ENCODE measurements around the gene RABGAP1L. TPM values are rescaled to one million over a fixed set of nuclear protein-coding genes. Genes with fewer than 3 reads are reported as not detected.

The RABGAP1L gene
- total RNA-seq, 1 experiment from 2014 or later: 76.9 TPM

GRCh38 chr1:174269989-174270651 is 110.8 kb downstream of the RABGAP1L start (continued):
- TF ChIP-seq PREB (CRISPR knock-in tag; IDR thresholded peaks at IDR 0.05; ENCODE audit: borderline replicate concordance) (no peak), MYBL2 (CRISPR knock-in tag; IDR thresholded peaks at IDR 0.05) (no peak), TCF7 (CRISPR knock-in tag; IDR thresholded peaks at IDR 0.05; ENCODE audit: low read depth) (no peak), MAX (CRISPR knock-in tag; IDR thresholded peaks at IDR 0.05) (no peak), ETV6 (CRISPR knock-in tag; IDR thresholded peaks at IDR 0.05) (no peak), E2F5 (CRISPR knock-in tag; IDR thresholded peaks at IDR 0.05) (no peak)

GRCh38 chr1:174273190-174273589 is 113.9 kb downstream of the RABGAP1L start:
- no peak overlapping the region for H3K27ac Mint-ChIP-seq
- H3K4me3 Mint-ChIP-seq: no peak overlapping the region
- no peak for DNase-seq (ENCODE audit: low spot score)
- no peaks in the 10 kb centered on the region for H3K36me3 Mint-ChIP-seq
- ChIA-PET POLR2A (no interaction called here), CTCF (interaction anchor here (1.6 kb wide), 1 partner anchor 11 kb away, joined by 8 read pairs; no protein-coding TSS in a partner anchor)
- no peaks in the 10 kb centered on the region for H3K4me1 Mint-ChIP-seq
- ATAC-seq: no peak
- H3K9me3 Mint-ChIP-seq: no peaks in the 10 kb centered on the region
- no peaks in the 10 kb centered on the region for H3K27me3 Mint-ChIP-seq (ENCODE audit: low read depth)
- TF ChIP-seq JAZF1 (CRISPR knock-in tag; IDR thresholded peaks at IDR 0.05) (no peak), STAT6 (CRISPR knock-in tag; conservative IDR thresholded peaks at IDR 0.05; ENCODE audit: low read depth) (no peak), ETV6 (CRISPR knock-in tag; IDR thresholded peaks at IDR 0.05) (no peak), FOXK1 (CRISPR knock-in tag; IDR thresholded peaks at IDR 0.05) (no peak), NFATC4 (CRISPR knock-in tag; IDR thresholded peaks at IDR 0.05) (no peak), ZNF425 (CRISPR knock-in tag; conservative IDR thresholded peaks at IDR 0.05) (no peak), ZNF232 (CRISPR knock-in tag; IDR thresholded peaks at IDR 0.05) (no peak), NFYB (CRISPR knock-in tag; conservative IDR thresholded peaks at IDR 0.05; ENCODE audit: low read depth) (no peak), E2F4 (CRISPR knock-in tag; IDR thresholded peaks at IDR 0.05; ENCODE audit: borderline replicate concordance, low read depth) (no peak)

GRCh38 chr1:174273776-174274175 is 114.5 kb downstream of the RABGAP1L start:
- ChIA-PET POLR2A (no interaction called here), CTCF (interaction anchor here (1.6 kb wide), 1 partner anchor 11 kb away, joined by 8 read pairs; no protein-coding TSS in a partner anchor)
- Mint-ChIP-seq H3K4me3 (no peak overlapping the region), H3K9me3 (no peaks in the 10 kb centered on the region), H3K4me1 (no peaks in the 10 kb centered on the region), H3K27me3 (ENCODE audit: low read depth) (no peaks in the 10 kb centered on the region), H3K27ac (no peak overlapping the region), H3K36me3 (no peaks in the 10 kb centered on the region)
- DNase-seq (ENCODE audit: low spot score) (no peak), ATAC-seq (no peak)
- TF ChIP-seq, protein P1, sequence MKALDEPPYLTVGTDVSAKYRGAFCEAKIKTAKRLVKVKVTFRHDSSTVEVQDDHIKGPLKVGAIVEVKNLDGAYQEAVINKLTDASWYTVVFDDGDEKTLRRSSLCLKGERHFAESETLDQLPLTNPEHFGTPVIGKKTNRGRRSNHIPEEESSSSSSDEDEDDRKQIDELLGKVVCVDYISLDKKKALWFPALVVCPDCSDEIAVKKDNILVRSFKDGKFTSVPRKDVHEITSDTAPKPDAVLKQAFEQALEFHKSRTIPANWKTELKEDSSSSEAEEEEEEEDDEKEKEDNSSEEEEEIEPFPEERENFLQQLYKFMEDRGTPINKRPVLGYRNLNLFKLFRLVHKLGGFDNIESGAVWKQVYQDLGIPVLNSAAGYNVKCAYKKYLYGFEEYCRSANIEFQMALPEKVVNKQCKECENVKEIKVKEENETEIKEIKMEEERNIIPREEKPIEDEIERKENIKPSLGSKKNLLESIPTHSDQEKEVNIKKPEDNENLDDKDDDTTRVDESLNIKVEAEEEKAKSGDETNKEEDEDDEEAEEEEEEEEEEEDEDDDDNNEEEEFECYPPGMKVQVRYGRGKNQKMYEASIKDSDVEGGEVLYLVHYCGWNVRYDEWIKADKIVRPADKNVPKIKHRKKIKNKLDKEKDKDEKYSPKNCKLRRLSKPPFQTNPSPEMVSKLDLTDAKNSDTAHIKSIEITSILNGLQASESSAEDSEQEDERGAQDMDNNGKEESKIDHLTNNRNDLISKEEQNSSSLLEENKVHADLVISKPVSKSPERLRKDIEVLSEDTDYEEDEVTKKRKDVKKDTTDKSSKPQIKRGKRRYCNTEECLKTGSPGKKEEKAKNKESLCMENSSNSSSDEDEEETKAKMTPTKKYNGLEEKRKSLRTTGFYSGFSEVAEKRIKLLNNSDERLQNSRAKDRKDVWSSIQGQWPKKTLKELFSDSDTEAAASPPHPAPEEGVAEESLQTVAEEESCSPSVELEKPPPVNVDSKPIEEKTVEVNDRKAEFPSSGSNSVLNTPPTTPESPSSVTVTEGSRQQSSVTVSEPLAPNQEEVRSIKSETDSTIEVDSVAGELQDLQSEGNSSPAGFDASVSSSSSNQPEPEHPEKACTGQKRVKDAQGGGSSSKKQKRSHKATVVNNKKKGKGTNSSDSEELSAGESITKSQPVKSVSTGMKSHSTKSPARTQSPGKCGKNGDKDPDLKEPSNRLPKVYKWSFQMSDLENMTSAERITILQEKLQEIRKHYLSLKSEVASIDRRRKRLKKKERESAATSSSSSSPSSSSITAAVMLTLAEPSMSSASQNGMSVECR (CRISPR knock-in tag; IDR thresholded peaks at IDR 0.05; ENCODE audit: borderline replicate concordance): no peak
